Adrenal gland (tissue), 5 donors: Measurements from ENCODE around the gene OSBP2.

Experiments used
- POLR2A ChIP-seq, 2 donors: fragments of 450-650 bp; IDR thresholded peaks; one replicate each; pipeline ENCODE4 v1.6.1; 2017; ENCODE audit warnings: antibody characterized with exemption in 2 of 2, mild to moderate bottlenecking in 2 of 2, moderate library complexity in 1 of 2
- TF ChIP-seq, protein P1 (sequence below), 6 experiments: fragments of 450-650 bp in 4 of 6; fragments of 200-600 bp in 2 of 6; sonication (generic) in 1 of 6; IDR thresholded peaks; 1 replicate in 5 of 6; 2 replicates in 1 of 6; pipeline versions ENCODE4 v1.5.1 to v1.8.0; 2016 to 2021; ENCODE audit warnings: antibody characterized with exemption in 6 of 6, mild to moderate bottlenecking in 2 of 6, moderate library complexity in 1 of 6
- donor health status: DM: no; HTN: no; CAD: no.

DNA sequence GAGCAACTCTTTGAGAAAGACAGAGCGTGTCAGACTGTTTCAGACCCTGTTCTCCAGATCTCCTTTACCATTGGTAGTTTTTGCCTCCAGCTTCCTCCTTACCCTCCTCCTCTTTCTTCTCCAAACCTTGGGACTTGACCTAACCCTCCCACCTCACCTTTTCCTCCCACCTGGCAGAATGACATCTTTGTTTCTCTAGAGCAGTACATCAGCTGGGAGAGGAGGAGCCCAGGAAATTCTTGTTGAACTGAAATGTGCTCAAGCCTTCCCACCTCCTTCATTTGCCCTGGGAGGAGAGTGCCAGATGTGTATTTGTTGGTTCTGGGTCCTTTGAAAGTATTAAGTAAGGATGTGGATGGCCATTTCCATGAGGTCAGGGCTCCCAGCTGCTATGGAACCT, 17.4 kb downstream of the OSBP2 start:
- TF ChIP-seq, protein P1, sequence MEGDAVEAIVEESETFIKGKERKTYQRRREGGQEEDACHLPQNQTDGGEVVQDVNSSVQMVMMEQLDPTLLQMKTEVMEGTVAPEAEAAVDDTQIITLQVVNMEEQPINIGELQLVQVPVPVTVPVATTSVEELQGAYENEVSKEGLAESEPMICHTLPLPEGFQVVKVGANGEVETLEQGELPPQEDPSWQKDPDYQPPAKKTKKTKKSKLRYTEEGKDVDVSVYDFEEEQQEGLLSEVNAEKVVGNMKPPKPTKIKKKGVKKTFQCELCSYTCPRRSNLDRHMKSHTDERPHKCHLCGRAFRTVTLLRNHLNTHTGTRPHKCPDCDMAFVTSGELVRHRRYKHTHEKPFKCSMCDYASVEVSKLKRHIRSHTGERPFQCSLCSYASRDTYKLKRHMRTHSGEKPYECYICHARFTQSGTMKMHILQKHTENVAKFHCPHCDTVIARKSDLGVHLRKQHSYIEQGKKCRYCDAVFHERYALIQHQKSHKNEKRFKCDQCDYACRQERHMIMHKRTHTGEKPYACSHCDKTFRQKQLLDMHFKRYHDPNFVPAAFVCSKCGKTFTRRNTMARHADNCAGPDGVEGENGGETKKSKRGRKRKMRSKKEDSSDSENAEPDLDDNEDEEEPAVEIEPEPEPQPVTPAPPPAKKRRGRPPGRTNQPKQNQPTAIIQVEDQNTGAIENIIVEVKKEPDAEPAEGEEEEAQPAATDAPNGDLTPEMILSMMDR (IDR thresholded peaks at IDR 0.05) = no peak
- TF ChIP-seq POLR2A (IDR thresholded peaks at IDR 0.05) = no peak
